ENCODE measurements around the gene FGF14. TPM values are rescaled to one million over a fixed set of nuclear protein-coding genes. Genes with fewer than 3 reads are reported as not detected.

FGF14 gene
- total RNA-seq, 2 experiments from 2014 or later: not detected

GRCh38 chr13:102394158-102395053, 7.4 kb downstream of the FGF14 start:
- ATAC-seq (peak; percentile 92), DNase-seq (peak; percentile 97)
- Mint-ChIP-seq H3K4me3 (peak overlapping the region; percentile 77), H3K36me3 (peaks cover 3% of the 10 kb centered on the region), H3K27ac (peak overlapping the region; percentile 79), H3K9me3 (ENCODE audit: low read depth) (no peaks in the 10 kb centered on the region), H3K27me3 (peaks cover 26% of the 10 kb centered on the region), H3K4me1 (peaks cover 21% of the 10 kb centered on the region)
- CTCF ChIA-PET: interaction anchor here (0.8 to 2.0 kb wide), 5 partner anchors 9 to 162 kb away, joined by 3 to 9 read pairs (median 5); no protein-coding TSS in a partner anchor

GRCh38 chr13:102392481-102393209, 9.2 kb downstream of the FGF14 start:
- no peak for DNase-seq
- no peak overlapping the region for H3K4me3 Mint-ChIP-seq
- H3K4me1 Mint-ChIP-seq: peaks cover 20% of the 10 kb centered on the region
- H3K27me3 Mint-ChIP-seq: peaks cover 22% of the 10 kb centered on the region
- H3K27ac Mint-ChIP-seq: peak overlapping the region; percentile 38
- no peaks in the 10 kb centered on the region for H3K9me3 Mint-ChIP-seq (ENCODE audit: low read depth)
- no peak for ATAC-seq
- H3K36me3 Mint-ChIP-seq: peaks cover 3% of the 10 kb centered on the region
- CTCF ChIA-PET: interaction anchor here (1.4 kb wide), 1 partner anchor 65 kb away, joined by 5 read pairs; no protein-coding TSS in a partner anchor

GRCh38 chr13:102386461-102386860, 15.4 kb downstream of the FGF14 start:
- H3K27ac Mint-ChIP-seq: no peak overlapping the region
- H3K4me1 Mint-ChIP-seq: no peaks in the 10 kb centered on the region
- no peaks in the 10 kb centered on the region for H3K36me3 Mint-ChIP-seq
- no peak for ATAC-seq
- no peak for DNase-seq
- no peaks in the 10 kb centered on the region for H3K9me3 Mint-ChIP-seq (ENCODE audit: low read depth)
- H3K27me3 Mint-ChIP-seq: peaks cover 7% of the 10 kb centered on the region
- H3K4me3 Mint-ChIP-seq: no peak overlapping the region
- CTCF ChIA-PET: interaction anchor here (1.5 kb wide), 1 partner anchor 8 kb away, joined by 9 read pairs; no protein-coding TSS in a partner anchor

DNA sequence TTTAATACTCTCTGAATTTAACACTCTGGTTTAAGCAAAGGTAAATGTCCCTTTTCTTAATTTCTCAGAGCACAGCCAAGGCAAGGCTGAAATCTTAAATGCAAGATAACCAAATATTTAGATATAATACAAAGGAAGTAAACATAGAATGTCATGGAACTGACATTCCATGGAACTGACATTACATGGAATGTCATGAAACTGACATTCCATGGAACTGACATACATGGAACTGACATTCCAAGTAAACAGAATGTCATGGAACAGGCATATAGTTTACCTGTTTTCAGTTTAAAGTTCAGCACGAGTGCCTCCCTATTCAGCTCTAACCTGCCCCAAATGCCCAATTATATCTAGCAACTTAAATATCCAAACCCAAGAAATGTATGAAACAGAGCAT, 21.8 kb downstream of the FGF14 start:
- no peak overlapping the region for H3K4me3 Mint-ChIP-seq
- DNase-seq (no peak), ATAC-seq (no peak)
- CTCF ChIA-PET: no interaction called here
- H3K4me1 Mint-ChIP-seq: no peaks in the 10 kb centered on the region
- H3K36me3 Mint-ChIP-seq: no peaks in the 10 kb centered on the region
- H3K27ac Mint-ChIP-seq: no peak overlapping the region
- peaks cover 3% of the 10 kb centered on the region for H3K27me3 Mint-ChIP-seq
- H3K9me3 Mint-ChIP-seq (ENCODE audit: low read depth): no peaks in the 10 kb centered on the region

GRCh38 chr13:102376318-102376717, 25.5 kb downstream of the FGF14 start:
- ATAC-seq (no peak), DNase-seq (no peak)
- CTCF ChIA-PET: no interaction called here
- no peak overlapping the region for H3K27ac Mint-ChIP-seq
- H3K4me1 Mint-ChIP-seq: no peaks in the 10 kb centered on the region
- no peak overlapping the region for H3K4me3 Mint-ChIP-seq
- no peaks in the 10 kb centered on the region for H3K27me3 Mint-ChIP-seq
- no peaks in the 10 kb centered on the region for H3K36me3 Mint-ChIP-seq
- H3K9me3 Mint-ChIP-seq (ENCODE audit: low read depth): no peaks in the 10 kb centered on the region

GRCh38 chr13:102374726-102375125, 27.1 kb downstream of the FGF14 start:
- no peak for ATAC-seq

GRCh38 chr13:102374233-102374632, 27.6 kb downstream of the FGF14 start:
- H3K36me3 Mint-ChIP-seq: no peaks in the 10 kb centered on the region
- no peaks in the 10 kb centered on the region for H3K4me1 Mint-ChIP-seq
- H3K27me3 Mint-ChIP-seq: no peaks in the 10 kb centered on the region
- CTCF ChIA-PET: no interaction called here
- H3K4me3 Mint-ChIP-seq: no peak overlapping the region
- H3K9me3 Mint-ChIP-seq (ENCODE audit: low read depth): no peaks in the 10 kb centered on the region
- DNase-seq (no peak), ATAC-seq (no peak)
- H3K27ac Mint-ChIP-seq: no peak overlapping the region

More at GRCh38 chr13:102374726-102375125, 27.1 kb downstream of the FGF14 start:
- H3K4me3 Mint-ChIP-seq: no peak overlapping the region
- CTCF ChIA-PET: no interaction called here
- H3K36me3 Mint-ChIP-seq: no peaks in the 10 kb centered on the region
- H3K27me3 Mint-ChIP-seq: no peaks in the 10 kb centered on the region
- no peaks in the 10 kb centered on the region for H3K4me1 Mint-ChIP-seq
- DNase-seq: no peak
- no peaks in the 10 kb centered on the region for H3K9me3 Mint-ChIP-seq (ENCODE audit: low read depth)
- H3K27ac Mint-ChIP-seq: no peak overlapping the region

DNA sequence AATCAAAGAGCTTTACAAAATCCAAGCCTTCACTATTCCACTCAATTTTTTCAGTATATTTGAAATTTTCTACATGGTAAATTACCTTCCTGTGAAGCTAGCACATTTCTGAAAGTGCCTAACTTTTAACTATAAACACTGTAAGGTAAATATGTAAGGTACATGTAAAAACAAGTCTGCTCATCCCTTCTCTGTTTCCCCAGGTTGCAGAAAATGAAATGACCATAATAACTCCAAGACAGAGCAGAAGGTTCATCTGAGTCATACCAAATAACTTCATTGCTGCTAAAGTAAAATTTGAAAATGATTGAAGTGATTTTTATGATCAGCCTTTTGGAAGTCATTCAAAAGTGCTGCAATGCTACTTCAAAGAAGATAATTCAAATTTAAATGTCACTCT, 28.6 kb downstream of the FGF14 start:
- Mint-ChIP-seq H3K4me1 (no peaks in the 10 kb centered on the region), H3K4me3 (no peak overlapping the region)
- DNase-seq: no peak

GRCh38 chr13:102369302-102369701, 32.5 kb downstream of the FGF14 start:
- H3K4me1 Mint-ChIP-seq: no peaks in the 10 kb centered on the region
- no peak overlapping the region for H3K4me3 Mint-ChIP-seq
- ATAC-seq: no peak
- no peak for DNase-seq
- no peaks in the 10 kb centered on the region for H3K36me3 Mint-ChIP-seq
- H3K9me3 Mint-ChIP-seq (ENCODE audit: low read depth): no peaks in the 10 kb centered on the region
- no peak overlapping the region for H3K27ac Mint-ChIP-seq
- no peaks in the 10 kb centered on the region for H3K27me3 Mint-ChIP-seq
- CTCF ChIA-PET: no interaction called here

More for the DNA sequence above, 28.6 kb downstream of the FGF14 start:
- Mint-ChIP-seq H3K27ac (no peak overlapping the region), H3K36me3 (no peaks in the 10 kb centered on the region), H3K27me3 (no peaks in the 10 kb centered on the region), H3K9me3 (ENCODE audit: low read depth) (no peaks in the 10 kb centered on the region)
- CTCF ChIA-PET: no interaction called here
- ATAC-seq: no peak

DNA sequence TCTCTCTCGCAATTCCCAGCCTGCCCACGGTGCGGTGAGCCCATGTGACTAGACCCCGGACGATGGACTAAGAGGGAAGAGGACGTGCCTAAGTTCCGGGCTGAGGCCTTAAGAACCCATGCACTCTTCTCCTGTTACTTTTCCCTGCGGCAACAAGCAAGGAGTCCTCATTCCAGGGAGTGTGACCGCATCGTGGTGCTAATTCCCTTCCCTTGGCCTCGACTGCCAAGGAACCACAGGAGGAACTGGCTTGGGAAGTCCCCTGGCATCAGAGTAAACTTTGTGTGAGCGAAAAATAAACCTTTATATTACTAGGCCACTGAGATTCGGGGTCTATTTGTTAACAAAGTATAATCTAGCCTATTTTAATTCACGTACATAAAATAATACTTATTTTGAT, 34.0 kb downstream of the FGF14 start:
- Mint-ChIP-seq H3K36me3 (no peaks in the 10 kb centered on the region), H3K9me3 (ENCODE audit: low read depth) (no peaks in the 10 kb centered on the region), H3K27ac (no peak overlapping the region), H3K27me3 (no peaks in the 10 kb centered on the region), H3K4me1 (no peaks in the 10 kb centered on the region), H3K4me3 (no peak overlapping the region)
- ATAC-seq (no peak), DNase-seq (no peak)
- CTCF ChIA-PET: no interaction called here

DNA sequence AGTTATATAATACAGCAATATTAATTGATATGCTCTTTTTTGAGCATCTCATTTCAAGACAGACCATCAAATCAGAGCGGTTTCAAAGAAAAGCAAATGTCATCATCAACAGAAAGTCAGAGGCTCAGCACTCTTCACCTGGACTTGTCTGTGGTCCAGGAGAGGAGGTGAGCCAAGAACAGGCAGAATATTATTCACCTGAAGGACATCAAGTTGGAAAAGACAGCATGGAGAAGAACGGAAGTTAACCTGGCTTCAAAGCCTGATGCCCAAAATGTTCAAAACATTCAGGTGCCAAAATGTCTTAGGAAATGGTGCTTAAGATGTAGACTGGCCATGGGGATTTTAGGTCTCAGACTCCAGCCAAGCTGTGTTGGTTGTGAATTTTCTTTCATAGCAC, 40.7 kb downstream of the FGF14 start:
- Mint-ChIP-seq H3K27ac (no peak overlapping the region), H3K36me3 (no peaks in the 10 kb centered on the region), H3K27me3 (peaks cover 6% of the 10 kb centered on the region), H3K9me3 (ENCODE audit: low read depth) (no peaks in the 10 kb centered on the region), H3K4me1 (no peaks in the 10 kb centered on the region), H3K4me3 (no peak overlapping the region)
- ATAC-seq (no peak), DNase-seq (no peak)
- CTCF ChIA-PET: no interaction called here

GRCh38 chr13:102359264-102359663, 42.6 kb downstream of the FGF14 start:
- no peak overlapping the region for H3K4me3 Mint-ChIP-seq
- ATAC-seq: no peak

DNA sequence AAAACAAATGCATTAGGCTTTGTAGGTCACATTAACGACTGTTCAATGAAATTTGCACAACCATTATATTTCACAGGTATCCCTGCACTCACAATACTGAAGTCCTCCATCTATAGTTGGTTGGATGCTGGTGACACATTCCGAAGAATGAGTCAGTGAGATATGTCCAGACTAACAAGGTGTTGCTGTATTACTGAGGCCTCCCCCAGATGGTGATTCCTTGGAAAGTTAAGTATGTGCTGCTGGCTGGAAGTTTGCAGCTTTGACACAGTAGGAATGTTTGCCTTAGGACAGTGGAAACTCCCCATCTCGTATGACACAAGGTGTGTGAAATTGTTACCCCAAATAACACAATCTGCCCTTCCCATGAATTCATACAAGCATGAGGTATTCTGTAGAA, 46.6 kb downstream of the FGF14 start:
- H3K9me3 Mint-ChIP-seq (ENCODE audit: low read depth): no peaks in the 10 kb centered on the region
- peaks cover 2% of the 10 kb centered on the region for H3K27me3 Mint-ChIP-seq
- ATAC-seq: no peak

More at GRCh38 chr13:102359264-102359663, 42.6 kb downstream of the FGF14 start:
- Mint-ChIP-seq H3K9me3 (ENCODE audit: low read depth) (no peaks in the 10 kb centered on the region), H3K4me1 (no peaks in the 10 kb centered on the region), H3K27ac (no peak overlapping the region), H3K36me3 (no peaks in the 10 kb centered on the region), H3K27me3 (peaks cover 8% of the 10 kb centered on the region)
- no peak for DNase-seq
- CTCF ChIA-PET: no interaction called here

DNA sequence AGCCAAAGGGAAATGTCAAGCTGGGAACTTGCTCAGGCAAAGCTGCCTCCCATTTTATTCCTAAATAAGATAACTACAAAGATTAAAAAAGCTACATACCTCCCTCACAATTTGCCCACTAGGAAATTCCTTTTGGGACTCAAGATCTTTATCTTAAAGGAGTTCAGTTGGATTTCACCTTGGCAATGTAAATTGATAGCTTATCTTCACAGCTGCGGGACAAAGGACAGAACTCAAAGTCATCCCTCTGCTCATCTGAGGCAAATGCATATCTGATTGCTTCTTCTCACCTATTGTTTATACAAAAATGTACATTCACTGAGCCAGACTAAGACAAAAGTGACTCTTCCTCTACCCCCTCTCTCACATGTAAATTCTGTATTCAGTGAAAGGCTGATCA, 47.8 kb downstream of the FGF14 start:
- Mint-ChIP-seq H3K27ac (no peak overlapping the region), H3K27me3 (peaks cover 2% of the 10 kb centered on the region), H3K9me3 (ENCODE audit: low read depth) (no peaks in the 10 kb centered on the region), H3K36me3 (no peaks in the 10 kb centered on the region), H3K4me3 (no peak overlapping the region), H3K4me1 (no peaks in the 10 kb centered on the region)
- CTCF ChIA-PET: no interaction called here
- ATAC-seq (no peak), DNase-seq (no peak)

More for the DNA sequence above, 46.6 kb downstream of the FGF14 start:
- no peak overlapping the region for H3K4me3 Mint-ChIP-seq
- no peaks in the 10 kb centered on the region for H3K36me3 Mint-ChIP-seq
- no peaks in the 10 kb centered on the region for H3K4me1 Mint-ChIP-seq
- CTCF ChIA-PET: no interaction called here
- DNase-seq: no peak
- H3K27ac Mint-ChIP-seq: no peak overlapping the region
